AG04449 (cell line): Measurements from ENCODE around the gene GALNT8.

Experiments
- CTCF ChIA-PET: fragments of 350-600 bp; formaldehyde crosslinking; extraction: SDS; loops from one replicate; lab custom pipeline; 2021; ENCODE audit warnings: antibody characterized with exemption; lab: Yijun Ruan, JAX
- POLR2A ChIA-PET: fragments of 400-600, 350-600 bp; formaldehyde crosslinking; extraction: SDS; loops from one replicate; lab custom pipeline; 2020; ENCODE audit warnings: antibody characterized with exemption, inconsistent platforms; lab: Yijun Ruan, JAX
- DNase-seq: peaks from one replicate; pipeline ENCODE4 v3.0.0-alpha.2; 2010; ENCODE audit warnings: low read depth, low spot score
- H3K4me3 ChIP-seq: 2 replicates; pipeline ENCODE4 v1.5.1; 2011; ENCODE audit warnings: low read depth, mild to moderate bottlenecking, control low read depth, low read length
- TF ChIP-seq, protein P1 (sequence below): IDR thresholded peaks from one replicate; pipeline ENCODE4 v1.5.1; 2011; ENCODE audit warnings: mild to moderate bottlenecking, moderate library complexity, low read length, control low read depth, inconsistent platforms; ENCODE audit not compliant: insufficient read depth; ENCODE audit errors: missing control alignments

The GALNT8 gene

DNA sequence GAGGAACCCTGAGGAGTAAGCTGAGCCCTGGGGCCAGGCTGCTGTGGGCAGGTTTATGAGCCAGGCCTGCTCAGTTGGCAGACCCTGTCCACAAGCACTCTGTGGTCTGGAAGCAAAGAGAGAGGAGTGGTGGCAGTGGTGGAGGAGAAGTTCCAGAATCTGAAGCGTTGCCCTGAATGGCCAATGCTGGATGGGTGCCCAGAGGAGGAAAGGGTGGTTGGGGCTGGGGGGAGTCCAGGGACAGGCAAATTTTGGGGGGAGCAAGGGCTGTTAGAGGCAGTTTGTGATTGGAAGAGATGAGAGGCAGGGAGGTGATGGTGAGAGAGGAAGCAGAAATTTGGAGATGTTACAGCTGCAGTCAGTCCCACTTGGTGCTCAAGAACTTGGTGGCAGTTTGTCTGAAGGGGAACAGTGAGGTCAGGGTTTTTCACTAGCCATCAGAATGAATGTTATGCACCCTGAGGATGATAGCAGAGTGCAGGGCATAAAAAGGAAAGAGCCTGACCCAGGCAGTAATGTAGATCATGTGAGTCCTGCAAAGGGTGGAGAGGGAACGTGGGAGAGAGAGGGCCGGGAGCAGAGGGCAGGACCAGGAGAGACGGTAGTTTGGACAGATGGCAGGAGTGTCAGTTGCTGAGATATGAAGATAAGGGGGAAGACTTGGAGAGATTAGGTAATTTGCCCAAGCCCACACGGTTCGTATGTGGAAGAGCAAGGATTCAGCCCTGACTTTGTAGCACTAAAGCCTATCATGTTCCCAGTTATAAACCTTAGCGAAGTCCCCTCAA, 51.2 kb downstream of the GALNT8 start:
- TF ChIP-seq, protein P1, sequence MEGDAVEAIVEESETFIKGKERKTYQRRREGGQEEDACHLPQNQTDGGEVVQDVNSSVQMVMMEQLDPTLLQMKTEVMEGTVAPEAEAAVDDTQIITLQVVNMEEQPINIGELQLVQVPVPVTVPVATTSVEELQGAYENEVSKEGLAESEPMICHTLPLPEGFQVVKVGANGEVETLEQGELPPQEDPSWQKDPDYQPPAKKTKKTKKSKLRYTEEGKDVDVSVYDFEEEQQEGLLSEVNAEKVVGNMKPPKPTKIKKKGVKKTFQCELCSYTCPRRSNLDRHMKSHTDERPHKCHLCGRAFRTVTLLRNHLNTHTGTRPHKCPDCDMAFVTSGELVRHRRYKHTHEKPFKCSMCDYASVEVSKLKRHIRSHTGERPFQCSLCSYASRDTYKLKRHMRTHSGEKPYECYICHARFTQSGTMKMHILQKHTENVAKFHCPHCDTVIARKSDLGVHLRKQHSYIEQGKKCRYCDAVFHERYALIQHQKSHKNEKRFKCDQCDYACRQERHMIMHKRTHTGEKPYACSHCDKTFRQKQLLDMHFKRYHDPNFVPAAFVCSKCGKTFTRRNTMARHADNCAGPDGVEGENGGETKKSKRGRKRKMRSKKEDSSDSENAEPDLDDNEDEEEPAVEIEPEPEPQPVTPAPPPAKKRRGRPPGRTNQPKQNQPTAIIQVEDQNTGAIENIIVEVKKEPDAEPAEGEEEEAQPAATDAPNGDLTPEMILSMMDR, result no peak
- ChIA-PET CTCF (no interaction called here), POLR2A (no interaction called here)
- H3K4me3 ChIP-seq, result no peak overlapping the region
- DNase-seq, result no peak

DNA sequence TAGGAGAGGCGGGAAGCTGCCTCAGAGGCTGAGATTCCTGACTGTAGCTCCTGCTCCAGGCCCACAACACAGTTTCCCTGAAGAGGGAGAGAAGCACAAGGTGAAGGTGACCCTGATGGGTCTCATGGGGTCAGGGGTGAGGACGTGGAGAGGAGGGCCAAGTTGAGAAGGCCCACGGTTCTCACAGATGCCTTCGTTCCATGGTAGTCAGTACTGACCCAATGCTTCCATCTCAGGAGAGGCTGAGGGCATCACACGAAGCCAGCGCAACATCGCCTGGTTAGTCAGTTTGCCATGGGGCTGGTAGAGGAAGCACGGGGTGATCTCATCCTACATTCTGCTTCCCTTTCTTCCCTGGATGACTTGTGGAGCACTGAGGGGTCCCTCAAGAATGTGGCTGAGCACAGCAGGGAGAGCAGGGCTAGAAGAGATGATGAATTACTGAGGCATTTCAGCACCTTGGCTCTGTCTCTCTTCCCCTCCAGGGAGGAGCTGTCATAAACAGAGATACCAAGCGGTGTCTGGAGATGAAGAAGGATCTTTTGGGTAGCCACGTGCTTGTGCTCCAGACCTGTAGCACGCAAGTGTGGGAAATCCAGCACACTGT, 51.9 kb downstream of the GALNT8 start:
- TF ChIP-seq, protein P1, result no peak
- CTCF ChIA-PET, result no interaction called here
- H3K4me3 ChIP-seq, result no peak overlapping the region
- POLR2A ChIA-PET, result no interaction called here
- no peak for DNase-seq

- POLR2A ChIA-PET, result no interaction called here
- TF ChIP-seq, protein P1, result no peak
- H3K4me3 ChIP-seq, result no peak overlapping the region
- no peak for DNase-seq
- CTCF ChIA-PET, result no interaction called here
Measured at GRCh38 chr12:4775936-4776335, 55.7 kb downstream of the GALNT8 start.

GRCh38 chr12:4779749-4780148, 59.5 kb downstream of the GALNT8 start:
- ChIA-PET CTCF (no interaction called here), POLR2A (no interaction called here)
- no peak overlapping the region for H3K4me3 ChIP-seq
- TF ChIP-seq, protein P1, result no peak
- no peak for DNase-seq

- TF ChIP-seq, protein P1, result no peak
- no peak overlapping the region for H3K4me3 ChIP-seq
- DNase-seq, result no peak
- CTCF ChIA-PET, result no interaction called here
- POLR2A ChIA-PET, result no interaction called here
Measured at GRCh38 chr12:4780641-4781611, 60.7 kb downstream of the GALNT8 start.
